K562 (cell line): ENCODE data around the gene ADAM23. TPM values are rescaled to one million over a fixed set of nuclear protein-coding genes. Genes with fewer than 3 reads are reported as not detected.
A peak's percentile ranks its signal among the peaks of the same experiment; 100 is the strongest.

ENCODE experiments used
- CBFA2T3 ChIP-seq: fragments of 450-650 bp; IDR thresholded peaks from 2 replicates; pipeline ENCODE4 v1.6.1; 2017
- CBX3 ChIP-seq, 2 experiments: IDR thresholded peaks; 1 replicate in 1 of 2; 2 replicates in 1 of 2; pipeline ENCODE4 v1.6.1; 2012; ENCODE audit warnings: inconsistent platforms in 2 of 2, low read length in 2 of 2, borderline replicate concordance in 1 of 2, control low read depth in 1 of 2
- CC2D1A ChIP-seq: fragments of 450-650 bp; IDR thresholded peaks from 2 replicates; pipeline ENCODE4 v1.6.1; 2017; ENCODE audit warnings: mild to moderate bottlenecking
- FOXA3 ChIP-seq, 2 experiments: fragments of 450-650 bp in 1 of 2; sonication (generic) in 1 of 2; formaldehyde crosslinking; IDR thresholded peaks in 1 of 2; conservative IDR thresholded peaks in 1 of 2; 2 replicates each; pipeline versions ENCODE4 v1.4.0 to v1.8.0; 2020 to 2022; ENCODE audit warnings: mild to moderate bottlenecking in 2 of 2, missing genetic modification reagents in 1 of 2
- HLTF ChIP-seq: fragments of 450-650 bp; IDR thresholded peaks from 2 replicates; pipeline ENCODE4 v1.6.1; 2016
- HNRNPUL1 ChIP-seq: fragments of 200-400 bp; formaldehyde crosslinking; IDR thresholded peaks from 2 replicates; pipeline ENCODE4 v1.6.1; 2017; ENCODE audit warnings: low read length
- MAFF ChIP-seq: IDR thresholded peaks from 2 replicates; pipeline ENCODE4 v1.6.1; 2012; ENCODE audit warnings: low read length, improper control_type of control experiment
- MXI1 ChIP-seq: IDR thresholded peaks from 2 replicates; pipeline ENCODE4 v1.6.1; 2011; ENCODE audit warnings: low read depth, mild to moderate bottlenecking, improper control_type of control experiment, low read length
- NELFE ChIP-seq: IDR thresholded peaks from 2 replicates; pipeline ENCODE4 v1.6.1; 2011; ENCODE audit warnings: mild to moderate bottlenecking; ENCODE audit not compliant: insufficient read depth, insufficient read length
- NFE2 ChIP-seq: IDR thresholded peaks from 2 replicates; pipeline ENCODE4 v1.6.1; 2014; ENCODE audit warnings: antibody characterized with exemption, low read depth
- NR1H2 ChIP-seq: sonication (generic); formaldehyde crosslinking; IDR thresholded peaks from 2 replicates; pipeline ENCODE4 v1.4.0; 2020; ENCODE audit warnings: mild to moderate bottlenecking, missing genetic modification reagents
- PHB ChIP-seq: fragments of 250-450 bp; sonication (Bioruptor Pico); IDR thresholded peaks from 2 replicates; pipeline ENCODE4 v1.5.0; 2021
- POLR2AphosphoS2 ChIP-seq: IDR thresholded peaks from 2 replicates; pipeline ENCODE4 v1.6.1; 2012; ENCODE audit warnings: low read length, improper control_type of control experiment
- SAFB ChIP-seq: fragments of 200-400 bp; formaldehyde crosslinking; IDR thresholded peaks from 2 replicates; pipeline ENCODE4 v1.6.1; 2017; ENCODE audit warnings: low read depth, low read length, borderline replicate concordance
- TSC22D4 ChIP-seq: fragments of 450-650 bp; IDR thresholded peaks from 2 replicates; pipeline ENCODE4 v1.6.1; 2016; ENCODE audit warnings: missing genetic modification characterization, missing biosample characterization, control low read depth
- ZNF121 ChIP-seq: sonication (generic); formaldehyde crosslinking; conservative IDR thresholded peaks from 2 replicates; pipeline ENCODE4 v1.8.0; 2022; ENCODE audit warnings: missing genetic modification reagents
- ZNF3 ChIP-seq: fragments of 250-450 bp; sonication (Bioruptor Pico); IDR thresholded peaks from 2 replicates; pipeline ENCODE4 v1.5.0; 2021; ENCODE audit warnings: mild to moderate bottlenecking, moderate library complexity
- ZSCAN32 ChIP-seq: fragments of 450-650 bp; formaldehyde crosslinking; IDR thresholded peaks from 2 replicates; pipeline ENCODE4 v1.4.0; 2020; ENCODE audit warnings: mild to moderate bottlenecking, moderate library complexity
- polyA plus RNA-seq, 8 experiments: library from polyadenylated mRNA; depleted of rRNA in 4 of 8; stranded (reverse) in 5 of 8; unstranded in 3 of 8; fragments of >200 nt; fragmentation: Nextera tagmentation in 2 of 8; fragmentation: Illumina TruSeq in 1 of 8; extraction: Ambion mirVana in 2 of 8; extraction: Trizol in 1 of 8; gene quantifications; 2 replicates each; pipeline versions ENCODE4 v1.2.1 to v1.2.3, GENCODE V29; 2011 to 2014; ENCODE audit warnings: inconsistent platforms in 1 of 8, missing spikeins in 1 of 8
- total RNA-seq, 7 experiments: library from RNA; depleted of rRNA in 6 of 7; stranded (reverse); fragments of >200 nt in 6 of 7; fragmentation: Illumina TruSeq in 2 of 7; extraction: Trizol in 2 of 7; gene quantifications; 2 replicates each; pipeline versions ENCODE4 v1.2.1 to v1.2.3, GENCODE V29; 2011 to 2021; ENCODE audit warnings: low replicate concordance in 1 of 7
- TF ChIP-seq, protein P1 (sequence below), 2 experiments: fragments of 450-650 bp in 1 of 2; IDR thresholded peaks; 2 replicates each; pipeline ENCODE4 v1.6.1; 2011 to 2017; ENCODE audit warnings: low read depth in 2 of 2, antibody characterized with exemption in 1 of 2, borderline replicate concordance in 1 of 2, low read length in 1 of 2, mild to moderate bottlenecking in 1 of 2, mixed read lengths in 1 of 2; ENCODE audit not compliant: control insufficient read depth in 1 of 2
- TF ChIP-seq, protein P2 (sequence below): sonication (generic); formaldehyde crosslinking; IDR thresholded peaks from 2 replicates; pipeline ENCODE4 v1.8.0; 2022; ENCODE audit warnings: missing genetic modification reagents, mild to moderate bottlenecking, borderline replicate concordance
- TF ChIP-seq, protein P3 (sequence below): fragments of 450-650 bp; conservative IDR thresholded peaks from 2 replicates; pipeline ENCODE4 v1.6.1; 2016; ENCODE audit warnings: missing genetic modification characterization, low read depth, mild to moderate bottlenecking, missing compliant biosample characterization, moderate library complexity

ADAM23 gene
- total and polyA plus RNA-seq, 9 of the 15 experiments (the other 6 are each of a cell fraction or from before 2014, with no cell fraction given) = 0.02 TPM; not detected in 8

DNA sequence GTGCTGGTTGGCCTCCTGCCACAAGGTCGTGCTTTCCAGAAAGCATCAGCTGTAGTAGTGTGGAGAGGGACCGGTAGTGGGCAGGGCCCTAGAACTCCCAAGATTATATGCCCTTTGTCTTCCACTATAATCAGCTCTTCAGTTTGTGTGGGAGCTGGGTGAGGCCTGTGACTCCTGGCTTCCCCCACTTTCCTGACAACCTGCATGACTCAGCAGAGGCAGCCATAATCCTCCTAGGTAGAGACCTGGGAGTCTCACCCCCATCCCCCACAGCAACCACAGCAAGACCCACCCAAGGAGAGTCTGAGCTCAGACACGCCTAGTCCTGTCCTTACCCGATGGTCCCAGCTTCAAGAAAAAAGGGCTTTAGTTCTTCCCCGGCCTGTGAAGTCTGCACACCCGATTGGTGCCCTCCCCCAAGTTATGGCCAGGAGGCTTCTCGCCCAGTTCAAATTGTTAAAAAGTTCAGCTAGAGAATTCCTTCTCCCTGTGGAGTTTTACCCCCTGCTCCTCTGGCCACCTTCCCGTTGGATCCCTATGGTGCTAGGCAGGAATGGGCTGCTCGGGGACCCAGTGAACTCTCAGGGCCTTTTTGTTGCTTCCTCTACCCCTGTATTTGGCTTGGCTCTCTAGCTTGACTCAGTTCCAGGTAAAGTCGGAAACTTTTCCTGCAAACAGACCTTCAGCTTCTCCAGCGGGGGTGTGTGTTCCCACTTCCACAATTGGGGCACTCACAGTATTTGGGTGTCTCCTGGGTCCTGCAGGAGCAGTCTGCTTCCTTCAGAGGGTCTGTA lies 141.2 kb downstream of the ADAM23 start (continued):
- TF ChIP-seq, protein P1, sequence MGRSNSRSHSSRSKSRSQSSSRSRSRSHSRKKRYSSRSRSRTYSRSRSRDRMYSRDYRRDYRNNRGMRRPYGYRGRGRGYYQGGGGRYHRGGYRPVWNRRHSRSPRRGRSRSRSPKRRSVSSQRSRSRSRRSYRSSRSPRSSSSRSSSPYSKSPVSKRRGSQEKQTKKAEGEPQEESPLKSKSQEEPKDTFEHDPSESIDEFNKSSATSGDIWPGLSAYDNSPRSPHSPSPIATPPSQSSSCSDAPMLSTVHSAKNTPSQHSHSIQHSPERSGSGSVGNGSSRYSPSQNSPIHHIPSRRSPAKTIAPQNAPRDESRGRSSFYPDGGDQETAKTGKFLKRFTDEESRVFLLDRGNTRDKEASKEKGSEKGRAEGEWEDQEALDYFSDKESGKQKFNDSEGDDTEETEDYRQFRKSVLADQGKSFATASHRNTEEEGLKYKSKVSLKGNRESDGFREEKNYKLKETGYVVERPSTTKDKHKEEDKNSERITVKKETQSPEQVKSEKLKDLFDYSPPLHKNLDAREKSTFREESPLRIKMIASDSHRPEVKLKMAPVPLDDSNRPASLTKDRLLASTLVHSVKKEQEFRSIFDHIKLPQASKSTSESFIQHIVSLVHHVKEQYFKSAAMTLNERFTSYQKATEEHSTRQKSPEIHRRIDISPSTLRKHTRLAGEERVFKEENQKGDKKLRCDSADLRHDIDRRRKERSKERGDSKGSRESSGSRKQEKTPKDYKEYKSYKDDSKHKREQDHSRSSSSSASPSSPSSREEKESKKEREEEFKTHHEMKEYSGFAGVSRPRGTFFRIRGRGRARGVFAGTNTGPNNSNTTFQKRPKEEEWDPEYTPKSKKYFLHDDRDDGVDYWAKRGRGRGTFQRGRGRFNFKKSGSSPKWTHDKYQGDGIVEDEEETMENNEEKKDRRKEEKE (IDR thresholded peaks at IDR 0.05; ENCODE audit: borderline replicate concordance in 1 of 2, control insufficient read depth in 1 of 2, low read depth in 2 of 2, low read length in 1 of 2) = no peak
- TF ChIP-seq NELFE = no peak
- no peak for TF ChIP-seq ZSCAN32 (CRISPR knock-in tag)
- no peak for TF ChIP-seq CC2D1A
- TF ChIP-seq, protein P2, sequence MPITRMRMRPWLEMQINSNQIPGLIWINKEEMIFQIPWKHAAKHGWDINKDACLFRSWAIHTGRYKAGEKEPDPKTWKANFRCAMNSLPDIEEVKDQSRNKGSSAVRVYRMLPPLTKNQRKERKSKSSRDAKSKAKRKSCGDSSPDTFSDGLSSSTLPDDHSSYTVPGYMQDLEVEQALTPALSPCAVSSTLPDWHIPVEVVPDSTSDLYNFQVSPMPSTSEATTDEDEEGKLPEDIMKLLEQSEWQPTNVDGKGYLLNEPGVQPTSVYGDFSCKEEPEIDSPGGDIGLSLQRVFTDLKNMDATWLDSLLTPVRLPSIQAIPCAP (CRISPR knock-in tag) = no peak
- no peak for TF ChIP-seq TSC22D4
- peak; percentile 80 for TF ChIP-seq NFE2
- TF ChIP-seq HNRNPUL1 = no peak
- TF ChIP-seq CBFA2T3 = no peak
- no peak for TF ChIP-seq FOXA3 (CRISPR knock-in tag; conservative IDR thresholded peaks at IDR 0.05 in 1 of 2, IDR thresholded peaks at IDR 0.05 in 1 of 2)
- TF ChIP-seq, protein P3, sequence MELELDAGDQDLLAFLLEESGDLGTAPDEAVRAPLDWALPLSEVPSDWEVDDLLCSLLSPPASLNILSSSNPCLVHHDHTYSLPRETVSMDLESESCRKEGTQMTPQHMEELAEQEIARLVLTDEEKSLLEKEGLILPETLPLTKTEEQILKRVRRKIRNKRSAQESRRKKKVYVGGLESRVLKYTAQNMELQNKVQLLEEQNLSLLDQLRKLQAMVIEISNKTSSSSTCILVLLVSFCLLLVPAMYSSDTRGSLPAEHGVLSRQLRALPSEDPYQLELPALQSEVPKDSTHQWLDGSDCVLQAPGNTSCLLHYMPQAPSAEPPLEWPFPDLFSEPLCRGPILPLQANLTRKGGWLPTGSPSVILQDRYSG = no peak
- TF ChIP-seq PHB = no peak
- no peak for TF ChIP-seq SAFB
- no peak for TF ChIP-seq ZNF121 (CRISPR knock-in tag)
- no peak for TF ChIP-seq HLTF
- TF ChIP-seq MAFF = 0 out of 2 replicates have a peak, but pooled peaks have one; percentile 3
- TF ChIP-seq CBX3 (IDR thresholded peaks at IDR 0.05; ENCODE audit: borderline replicate concordance in 1 of 2, low read length in 2 of 2) = no peak
- TF ChIP-seq MXI1 = no peak
- no peak for TF ChIP-seq POLR2AphosphoS2
- no peak for TF ChIP-seq ZNF3 (CRISPR knock-in tag)
- TF ChIP-seq NR1H2 = no peak
